Endothelial cell (in vitro differentiated cells): ENCODE measurements around the gene LCT. TPM values are rescaled to one million over a fixed set of nuclear protein-coding genes. Genes with fewer than 3 reads are reported as not detected.
A peak's percentile ranks its signal among the peaks of the same experiment; 100 is the strongest.

Experiments
- DNase-seq: peaks from one replicate; pipeline ENCODE4 v3.0.0; 2021; ENCODE audit warnings: low spot score
- H3K27ac Mint-ChIP-seq: one replicate; pipeline ENCODE4 v1.8.0; 2021; ENCODE audit warnings: mixed read lengths, inconsistent platforms; ENCODE audit not compliant: unreplicated experiment
- H3K27me3 Mint-ChIP-seq: one replicate; pipeline ENCODE4 v1.8.0; 2021; ENCODE audit warnings: mild to moderate bottlenecking, moderate library complexity, mixed read lengths, inconsistent platforms; ENCODE audit not compliant: unreplicated experiment
- H3K36me3 Mint-ChIP-seq: one replicate; pipeline ENCODE4 v1.8.0; 2021; ENCODE audit warnings: mild to moderate bottlenecking, low read depth, mixed read lengths, inconsistent platforms; ENCODE audit not compliant: unreplicated experiment
- H3K4me1 Mint-ChIP-seq: one replicate; pipeline ENCODE4 v1.8.0; 2021; ENCODE audit warnings: mild to moderate bottlenecking, mixed read lengths, inconsistent platforms; ENCODE audit not compliant: unreplicated experiment
- H3K4me3 Mint-ChIP-seq: one replicate; pipeline ENCODE4 v1.8.0; 2021; ENCODE audit warnings: mild to moderate bottlenecking, mixed read lengths, inconsistent platforms; ENCODE audit not compliant: unreplicated experiment
- H3K9me3 Mint-ChIP-seq: one replicate; pipeline ENCODE4 v1.8.0; 2021; ENCODE audit warnings: mixed read lengths, inconsistent platforms; ENCODE audit not compliant: unreplicated experiment
- total RNA-seq: library from RNA; stranded (reverse); fragmentation: NEBNext Ultra II Directional; extraction: Animal tissue kit (Norgen Biotek cat#: 25700); gene quantifications from one replicate; pipeline ENCODE4 v1.2.1, GENCODE V29; 2021; ENCODE audit not compliant: unreplicated experiment
- TF ChIP-seq, protein P1 (sequence below): fragments of 200-600 bp; sonication (generic); IDR thresholded peaks from one replicate; pipeline ENCODE4 v1.5.0; 2021; ENCODE audit warnings: antibody characterized with exemption; ENCODE audit not compliant: unreplicated experiment

Gene LCT
- total RNA-seq, 1 donor from 2014 or later, result 0.13 TPM

DNA sequence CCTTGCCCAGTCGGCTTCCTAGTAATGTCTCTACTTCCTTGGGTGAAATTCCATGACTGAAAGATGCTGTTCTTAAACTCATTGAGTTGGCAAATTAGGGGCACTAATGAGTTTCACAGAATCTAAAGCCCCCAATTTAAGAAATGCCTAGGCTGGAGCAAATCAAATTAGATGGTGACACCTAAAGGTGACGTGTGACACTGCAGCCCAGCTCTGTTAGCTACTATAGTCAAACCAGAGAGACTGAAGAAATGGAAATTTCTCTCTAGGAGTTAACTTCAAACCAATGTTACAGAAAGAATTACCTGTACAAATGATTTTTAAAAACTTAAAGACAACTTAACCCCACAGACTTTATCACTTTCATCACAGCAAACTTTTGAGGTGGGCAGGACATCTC, 37.2 kb downstream of the LCT start:
- no peak overlapping the region for H3K27ac Mint-ChIP-seq

DNA sequence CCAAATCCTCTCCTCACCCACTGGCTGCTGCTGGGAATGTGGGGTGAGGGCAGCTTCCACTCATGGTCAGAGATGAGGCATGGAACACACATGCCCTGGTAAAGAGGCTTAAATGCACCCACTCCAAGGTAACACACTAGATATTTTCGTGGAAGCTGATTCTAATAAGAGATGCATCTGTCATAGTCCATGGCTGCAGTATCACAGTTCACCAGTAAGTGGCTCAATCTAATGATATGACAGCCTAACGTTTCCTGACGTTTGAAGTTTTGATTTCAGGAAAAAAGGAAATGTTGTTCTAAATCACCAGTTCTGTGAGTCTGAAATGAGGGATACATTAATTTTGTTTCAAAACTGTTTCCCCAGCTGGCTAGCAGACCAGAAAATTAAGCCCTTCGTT, 38.2 kb downstream of the LCT start:
- peaks cover 2% of the 10 kb centered on the region for H3K27me3 Mint-ChIP-seq

More for the DNA sequence above, 37.2 kb downstream of the LCT start:
- no peak for DNase-seq
- Mint-ChIP-seq H3K9me3 (no peaks in the 10 kb centered on the region), H3K36me3 (no peaks in the 10 kb centered on the region), H3K4me1 (no peaks in the 10 kb centered on the region), H3K27me3 (peaks cover 2% of the 10 kb centered on the region), H3K4me3 (no peak overlapping the region)
- TF ChIP-seq, protein P1, sequence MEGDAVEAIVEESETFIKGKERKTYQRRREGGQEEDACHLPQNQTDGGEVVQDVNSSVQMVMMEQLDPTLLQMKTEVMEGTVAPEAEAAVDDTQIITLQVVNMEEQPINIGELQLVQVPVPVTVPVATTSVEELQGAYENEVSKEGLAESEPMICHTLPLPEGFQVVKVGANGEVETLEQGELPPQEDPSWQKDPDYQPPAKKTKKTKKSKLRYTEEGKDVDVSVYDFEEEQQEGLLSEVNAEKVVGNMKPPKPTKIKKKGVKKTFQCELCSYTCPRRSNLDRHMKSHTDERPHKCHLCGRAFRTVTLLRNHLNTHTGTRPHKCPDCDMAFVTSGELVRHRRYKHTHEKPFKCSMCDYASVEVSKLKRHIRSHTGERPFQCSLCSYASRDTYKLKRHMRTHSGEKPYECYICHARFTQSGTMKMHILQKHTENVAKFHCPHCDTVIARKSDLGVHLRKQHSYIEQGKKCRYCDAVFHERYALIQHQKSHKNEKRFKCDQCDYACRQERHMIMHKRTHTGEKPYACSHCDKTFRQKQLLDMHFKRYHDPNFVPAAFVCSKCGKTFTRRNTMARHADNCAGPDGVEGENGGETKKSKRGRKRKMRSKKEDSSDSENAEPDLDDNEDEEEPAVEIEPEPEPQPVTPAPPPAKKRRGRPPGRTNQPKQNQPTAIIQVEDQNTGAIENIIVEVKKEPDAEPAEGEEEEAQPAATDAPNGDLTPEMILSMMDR, result no peak

DNA sequence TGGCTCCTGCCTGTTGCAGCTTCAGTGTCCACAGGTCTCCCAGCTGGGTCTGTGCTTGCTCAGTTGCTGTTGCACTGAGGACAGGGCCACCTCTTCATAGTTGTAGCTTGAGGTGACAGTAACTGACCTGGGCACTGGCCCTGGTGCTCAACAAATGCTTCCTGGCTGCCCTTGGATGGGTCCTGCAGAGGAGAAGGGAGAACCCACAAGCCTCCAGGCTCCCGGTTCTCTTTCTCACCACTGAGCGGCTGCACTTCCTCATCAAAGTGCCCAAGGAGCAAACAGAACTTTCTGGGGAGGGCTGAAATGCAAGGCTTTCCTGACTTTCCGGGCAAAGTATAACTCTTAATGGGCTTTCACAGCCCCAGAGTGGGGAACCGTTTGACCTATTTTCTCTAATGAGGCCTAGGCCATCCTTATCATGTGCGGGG, 38.7 kb downstream of the LCT start:
- Mint-ChIP-seq H3K27me3 (peaks cover 2% of the 10 kb centered on the region), H3K4me3 (no peak overlapping the region), H3K36me3 (no peaks in the 10 kb centered on the region), H3K27ac (no peak overlapping the region), H3K4me1 (no peaks in the 10 kb centered on the region), H3K9me3 (no peaks in the 10 kb centered on the region)
- DNase-seq, result no peak
- TF ChIP-seq, protein P1, result no peak

More for the DNA sequence above, 38.2 kb downstream of the LCT start:
- no peak for DNase-seq
- Mint-ChIP-seq H3K36me3 (no peaks in the 10 kb centered on the region), H3K9me3 (no peaks in the 10 kb centered on the region), H3K4me1 (no peaks in the 10 kb centered on the region), H3K4me3 (no peak overlapping the region), H3K27ac (no peak overlapping the region)
- TF ChIP-seq, protein P1, result peak; percentile 51

DNA sequence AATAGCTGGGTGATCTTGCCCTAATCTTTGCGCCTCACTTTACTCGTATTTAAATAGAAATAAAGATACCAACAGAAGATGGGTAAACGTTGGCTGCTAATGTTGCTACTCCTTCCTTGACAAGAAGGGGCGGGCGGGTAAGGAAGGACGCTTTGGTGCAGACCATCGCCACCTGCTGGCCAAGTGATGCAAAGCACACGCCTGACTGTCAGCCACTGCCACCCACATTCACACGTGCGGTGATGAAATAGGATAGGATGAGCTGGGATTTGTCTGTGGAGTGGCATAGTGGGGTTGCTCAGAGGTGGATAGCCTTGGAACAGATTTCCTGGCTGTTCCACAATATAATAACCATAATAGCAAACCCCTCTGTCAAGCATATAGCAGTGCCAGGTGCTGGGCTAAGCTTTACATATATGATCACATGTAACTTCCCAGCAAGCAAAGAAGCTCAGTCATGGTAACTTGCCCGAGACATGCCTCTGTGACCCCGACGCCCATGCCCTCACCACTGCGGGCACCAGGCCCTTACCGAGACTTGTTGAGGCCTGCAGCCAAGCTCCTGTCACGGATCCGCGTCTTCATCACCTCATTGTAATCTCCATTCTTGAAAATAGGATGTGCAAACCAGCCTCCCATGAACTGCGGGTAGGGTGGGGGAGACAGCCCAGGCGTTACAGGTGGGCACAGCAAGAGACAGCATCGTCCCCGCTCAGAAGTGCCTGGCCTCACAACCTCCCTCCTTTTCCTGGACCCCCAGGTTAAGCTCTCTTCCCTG, 39.3 kb downstream of the LCT start:
- peak; percentile 80 for DNase-seq
- Mint-ChIP-seq H3K4me3 (no peak overlapping the region), H3K27me3 (peaks cover 2% of the 10 kb centered on the region), H3K36me3 (no peaks in the 10 kb centered on the region), H3K27ac (no peak overlapping the region), H3K9me3 (no peaks in the 10 kb centered on the region), H3K4me1 (no peaks in the 10 kb centered on the region)
- TF ChIP-seq, protein P1, result peak; percentile 82

DNA sequence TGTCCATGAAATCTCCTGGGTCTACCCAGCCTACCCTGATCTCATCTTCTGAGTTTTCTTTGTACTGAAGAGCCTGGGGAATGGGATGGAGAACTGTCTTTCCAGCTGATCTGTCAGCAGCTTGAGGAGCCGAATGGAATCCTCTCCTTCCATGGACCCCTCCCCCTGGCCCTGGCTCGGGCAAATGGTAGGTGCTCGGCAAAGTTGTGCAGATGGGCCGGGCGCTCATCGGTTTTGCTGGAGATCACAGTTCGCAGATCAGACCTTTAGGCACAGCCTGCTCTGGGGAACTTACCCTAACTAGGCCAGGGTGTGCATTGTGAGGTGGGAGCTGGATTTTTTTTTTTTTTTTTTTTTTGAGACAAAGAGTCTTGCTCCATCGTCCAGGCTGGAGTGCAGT, 40.4 kb downstream of the LCT start:
- Mint-ChIP-seq H3K4me3 (no peak overlapping the region), H3K9me3 (no peaks in the 10 kb centered on the region), H3K4me1 (no peaks in the 10 kb centered on the region), H3K27me3 (peaks cover 5% of the 10 kb centered on the region), H3K27ac (no peak overlapping the region), H3K36me3 (no peaks in the 10 kb centered on the region)
- DNase-seq, result no peak
- TF ChIP-seq, protein P1, result no peak
